ENCODE measurements around the gene LRR1. TPM values are rescaled to one million over a fixed set of nuclear protein-coding genes. Genes with fewer than 3 reads are reported as not detected.
A peak's percentile ranks its signal among the peaks of the same experiment; 100 is the strongest.

LRR1 gene
- polyA plus RNA-seq, 4 donors = 13.3 to 21.0 (median 16.2) TPM

DNA sequence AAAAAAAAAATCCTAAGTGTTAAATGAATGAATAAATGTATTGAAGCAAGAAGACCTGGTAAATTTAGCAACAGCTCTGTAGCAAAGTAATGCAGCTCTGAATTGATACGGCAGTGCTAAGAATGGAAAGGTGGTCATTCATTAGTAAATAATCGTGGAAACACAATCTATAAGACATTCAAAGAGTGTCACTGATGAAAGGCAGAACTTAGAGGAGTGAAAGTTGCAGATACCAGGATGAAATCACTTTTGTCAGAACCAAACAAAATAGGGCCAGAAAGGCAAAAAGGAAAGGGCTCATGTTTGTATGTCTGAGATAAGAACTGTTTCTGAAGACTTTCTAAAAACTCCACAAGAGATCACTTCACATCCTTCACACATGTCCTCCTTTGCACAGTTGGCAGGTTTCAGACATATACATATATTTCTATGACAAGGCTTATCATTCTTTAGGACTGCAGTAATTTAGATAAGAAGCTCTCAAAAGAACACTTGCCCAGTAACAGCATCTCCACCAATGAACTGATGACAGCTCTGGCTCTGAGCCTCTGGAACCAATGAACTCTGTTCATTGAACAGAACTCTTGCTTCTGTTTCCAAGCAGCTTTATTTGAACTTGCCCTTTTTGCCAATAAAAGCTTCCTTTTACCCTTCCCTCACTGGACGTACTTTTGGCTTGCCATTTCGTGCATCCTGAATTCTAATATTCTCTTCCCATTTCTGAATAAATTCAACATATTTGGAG, 4.2 kb upstream of the LRR1 start:
- 6 to 31% (median 27%) methylated on average over 4 of the region's 4 CpGs for WGBS, 3 donors
- Histone ChIP-seq H3K4me1 (ENCODE audit: control insufficient read depth in 3 of 3, insufficient read depth in 2 of 3, low read depth in 1 of 3, low read length in 2 of 3) (peaks cover 0 to 16% (median 0%) of the 10 kb centered on the region in 3 donors), H3K27me3 (ENCODE audit: control insufficient read depth in 3 of 3, insufficient read depth in 3 of 3, low read length in 3 of 3) (no peaks in the 10 kb centered on the region), H3K36me3 (ENCODE audit: control insufficient read depth in 3 of 3, insufficient read depth in 2 of 3, low read depth in 1 of 3, low read length in 3 of 3) (no peaks in the 10 kb centered on the region), H3K27ac (ENCODE audit: low read depth in 1 of 3, low read length in 2 of 3) (peak overlapping the region in 1 of 3 donors; percentile 90), H3K4me3 (ENCODE audit: low read depth in 1 of 3, low read length in 3 of 3) (no peak overlapping the region), H3K9me3 (ENCODE audit: control insufficient read depth in 2 of 2, insufficient read depth in 1 of 2, low read depth in 1 of 2, low read length in 1 of 2) (no peaks in the 10 kb centered on the region)
- FAIRE-seq = peak; percentile 55
- DNase-seq = peak; percentile 90 to 97

DNA sequence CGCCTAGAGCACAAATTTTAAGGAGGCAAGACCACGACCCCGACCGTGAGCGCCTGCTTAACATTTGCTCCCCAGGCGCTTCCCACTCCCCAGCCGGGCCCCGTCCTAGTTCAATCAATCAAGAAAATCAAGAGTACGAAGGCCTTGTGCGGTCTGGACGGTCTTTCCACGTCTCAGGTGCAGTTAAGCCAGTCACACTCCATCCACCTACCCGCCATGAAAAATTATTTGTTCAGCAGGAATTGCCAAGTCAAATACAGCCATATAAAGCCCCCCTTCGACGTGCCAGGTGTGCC, 603 bp upstream of the LRR1 start:
- no peaks in the 10 kb centered on the region for H3K27me3 ChIP-seq (ENCODE audit: control insufficient read depth in 3 of 3, insufficient read depth in 3 of 3, low read length in 3 of 3)
- FAIRE-seq (no peak), DNase-seq (no peak)
- 0 to 1% (median 0%) methylated on average over 15 of the region's 15 CpGs for WGBS, 3 donors
- H3K4me1 ChIP-seq (ENCODE audit: control insufficient read depth in 3 of 3, insufficient read depth in 2 of 3, low read depth in 1 of 3, low read length in 2 of 3) = peaks cover 0 to 18% (median 0%) of the 10 kb centered on the region in 3 donors
- peak overlapping the region; percentile 75 to 81 (median 76) for H3K4me3 ChIP-seq (ENCODE audit: low read depth in 1 of 3, low read length in 3 of 3)
- H3K27ac ChIP-seq (ENCODE audit: low read depth in 1 of 3, low read length in 2 of 3) = peak overlapping the region; percentile 96 to 99 (median 96)
- no peaks in the 10 kb centered on the region for H3K9me3 ChIP-seq (ENCODE audit: control insufficient read depth in 2 of 2, insufficient read depth in 1 of 2, low read depth in 1 of 2, low read length in 1 of 2)
- H3K36me3 ChIP-seq (ENCODE audit: control insufficient read depth in 3 of 3, insufficient read depth in 2 of 3, low read depth in 1 of 3, low read length in 3 of 3) = no peaks in the 10 kb centered on the region

DNA sequence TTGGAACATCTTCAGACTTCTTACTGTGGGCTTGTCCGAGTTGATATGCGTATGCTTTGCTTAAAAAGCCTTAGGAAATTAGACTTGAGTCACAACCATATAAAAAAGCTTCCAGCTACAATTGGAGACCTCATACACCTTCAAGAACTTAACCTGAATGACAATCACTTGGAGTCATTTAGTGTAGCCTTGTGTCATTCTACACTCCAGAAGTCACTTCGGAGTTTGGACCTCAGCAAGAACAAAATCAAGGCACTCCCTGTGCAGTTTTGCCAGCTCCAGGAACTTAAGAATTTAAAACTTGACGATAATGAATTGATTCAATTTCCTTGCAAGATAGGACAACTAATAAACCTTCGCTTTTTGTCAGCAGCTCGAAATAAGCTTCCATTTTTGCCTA, 8.8 kb downstream of the LRR1 start:
- 25 to 80% (median 55%) methylated on average over 6 of the region's 6 CpGs for WGBS, 3 donors
- DNase-seq (peak; percentile 45 to 92), FAIRE-seq (no peak)
- Histone ChIP-seq H3K9me3 (ENCODE audit: control insufficient read depth in 2 of 2, insufficient read depth in 1 of 2, low read depth in 1 of 2, low read length in 1 of 2) (no peaks in the 10 kb centered on the region), H3K27ac (ENCODE audit: low read depth in 1 of 3, low read length in 2 of 3) (peak overlapping the region in 1 of 3 donors; percentile 48), H3K4me1 (ENCODE audit: control insufficient read depth in 3 of 3, insufficient read depth in 2 of 3, low read depth in 1 of 3, low read length in 2 of 3) (no peaks in the 10 kb centered on the region), H3K4me3 (ENCODE audit: low read depth in 1 of 3, low read length in 3 of 3) (no peak overlapping the region), H3K27me3 (ENCODE audit: control insufficient read depth in 3 of 3, insufficient read depth in 3 of 3, low read length in 3 of 3) (no peaks in the 10 kb centered on the region), H3K36me3 (ENCODE audit: control insufficient read depth in 3 of 3, insufficient read depth in 2 of 3, low read depth in 1 of 3, low read length in 3 of 3) (peaks cover 0 to 34% (median 4%) of the 10 kb centered on the region in 3 donors)

DNA sequence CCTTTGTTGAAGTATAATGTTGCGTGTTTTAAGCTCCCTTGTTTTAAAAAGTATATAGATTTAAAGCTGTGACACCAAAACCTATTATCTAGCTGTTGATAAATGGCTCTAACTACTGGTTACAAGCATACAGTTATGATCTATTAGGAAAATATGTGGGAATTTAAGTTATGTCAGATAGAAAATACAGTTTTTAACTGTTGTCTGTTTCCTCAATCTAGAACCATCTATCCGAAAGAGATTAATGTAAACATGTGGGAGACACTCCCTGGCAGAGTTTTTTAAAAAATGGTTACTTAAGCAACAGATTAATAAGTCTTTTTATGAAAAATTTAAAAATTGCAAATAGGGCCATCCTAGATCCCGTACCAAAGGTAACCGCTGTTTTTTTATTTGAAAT, 13.5 kb downstream of the LRR1 start:
- Histone ChIP-seq H3K9me3 (ENCODE audit: control insufficient read depth in 2 of 2, insufficient read depth in 1 of 2, low read depth in 1 of 2, low read length in 1 of 2) (no peaks in the 10 kb centered on the region), H3K36me3 (ENCODE audit: control insufficient read depth in 3 of 3, insufficient read depth in 2 of 3, low read depth in 1 of 3, low read length in 3 of 3) (peaks cover 0 to 30% (median 3%) of the 10 kb centered on the region in 3 donors), H3K27ac (ENCODE audit: low read depth in 1 of 3, low read length in 2 of 3) (no peak overlapping the region), H3K4me3 (ENCODE audit: low read depth in 1 of 3, low read length in 3 of 3) (no peak overlapping the region), H3K27me3 (ENCODE audit: control insufficient read depth in 3 of 3, insufficient read depth in 3 of 3, low read length in 3 of 3) (no peaks in the 10 kb centered on the region), H3K4me1 (ENCODE audit: control insufficient read depth in 3 of 3, insufficient read depth in 2 of 3, low read depth in 1 of 3, low read length in 2 of 3) (no peaks in the 10 kb centered on the region)
- DNase-seq (no peak), FAIRE-seq (no peak)
- 91 to 95% (median 93%) methylated on average over 4 of the region's 4 CpGs for WGBS, 3 donors

DNA sequence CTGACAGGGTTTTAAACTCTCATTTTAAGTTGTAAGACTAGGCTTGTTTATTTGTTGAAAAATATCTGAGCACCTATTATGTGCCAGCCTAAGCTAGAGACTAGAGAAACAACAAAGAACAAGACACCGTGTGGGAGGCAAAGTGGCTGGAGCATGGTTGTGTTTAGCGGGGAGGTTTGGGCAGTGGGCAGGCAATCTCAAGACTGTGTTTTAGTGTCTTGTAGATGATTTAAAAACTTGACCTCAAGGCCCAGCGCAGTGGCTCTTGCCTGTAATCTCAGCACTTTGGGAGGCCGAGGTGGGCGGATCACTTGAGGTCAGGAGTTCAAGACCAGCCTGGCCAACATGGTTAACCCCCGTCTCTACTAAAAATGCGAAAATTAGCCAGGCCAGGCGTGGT, 13.9 kb downstream of the LRR1 start:
- H3K27me3 ChIP-seq (ENCODE audit: control insufficient read depth in 3 of 3, insufficient read depth in 3 of 3, low read length in 3 of 3) = no peaks in the 10 kb centered on the region
- H3K4me3 ChIP-seq (ENCODE audit: low read depth in 1 of 3, low read length in 3 of 3) = no peak overlapping the region
- FAIRE-seq (no peak), DNase-seq (no peak)
- no peaks in the 10 kb centered on the region for H3K4me1 ChIP-seq (ENCODE audit: control insufficient read depth in 3 of 3, insufficient read depth in 2 of 3, low read depth in 1 of 3, low read length in 2 of 3)
- no peaks in the 10 kb centered on the region for H3K9me3 ChIP-seq (ENCODE audit: control insufficient read depth in 2 of 2, insufficient read depth in 1 of 2, low read depth in 1 of 2, low read length in 1 of 2)
- no peak overlapping the region for H3K27ac ChIP-seq (ENCODE audit: low read depth in 1 of 3, low read length in 2 of 3)
- peaks cover 0 to 32% (median 0%) of the 10 kb centered on the region in 3 donors for H3K36me3 ChIP-seq (ENCODE audit: control insufficient read depth in 3 of 3, insufficient read depth in 2 of 3, low read depth in 1 of 3, low read length in 3 of 3)
- 92 to 98% (median 96%) methylated on average over 8 of the region's 8 CpGs for WGBS, 3 donors

DNA sequence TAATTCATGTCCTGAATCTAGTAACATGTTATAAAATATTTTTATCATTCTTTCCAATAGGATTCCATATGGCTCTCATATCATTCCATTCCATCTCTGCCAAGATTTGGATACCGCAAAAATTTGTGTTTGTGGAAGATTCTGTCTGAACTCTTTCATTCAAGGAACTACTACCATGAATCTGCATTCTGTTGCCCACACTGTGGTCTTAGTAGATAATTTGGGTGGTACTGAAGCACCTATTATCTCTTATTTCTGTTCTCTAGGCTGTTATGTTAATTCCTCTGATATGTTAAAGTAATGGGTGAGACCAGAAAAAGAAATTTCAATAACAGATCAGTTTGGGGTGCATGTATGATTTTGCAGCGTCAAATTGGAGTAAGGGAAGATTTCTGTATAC, 15.5 kb downstream of the LRR1 start:
- Histone ChIP-seq H3K4me3 (ENCODE audit: low read depth in 1 of 3, low read length in 3 of 3) (no peak overlapping the region), H3K27me3 (ENCODE audit: control insufficient read depth in 3 of 3, insufficient read depth in 3 of 3, low read length in 3 of 3) (no peaks in the 10 kb centered on the region), H3K9me3 (ENCODE audit: control insufficient read depth in 2 of 2, insufficient read depth in 1 of 2, low read depth in 1 of 2, low read length in 1 of 2) (no peaks in the 10 kb centered on the region), H3K36me3 (ENCODE audit: control insufficient read depth in 3 of 3, insufficient read depth in 2 of 3, low read depth in 1 of 3, low read length in 3 of 3) (peaks cover 0 to 38% (median 5%) of the 10 kb centered on the region in 3 donors), H3K27ac (ENCODE audit: low read depth in 1 of 3, low read length in 2 of 3) (no peak overlapping the region), H3K4me1 (ENCODE audit: control insufficient read depth in 3 of 3, insufficient read depth in 2 of 3, low read depth in 1 of 3, low read length in 2 of 3) (no peaks in the 10 kb centered on the region)
- WGBS, 3 donors = 92 to 97% (median 95%) methylated on average over 2 of the region's 2 CpGs
- FAIRE-seq (no peak), DNase-seq (no peak)

DNA sequence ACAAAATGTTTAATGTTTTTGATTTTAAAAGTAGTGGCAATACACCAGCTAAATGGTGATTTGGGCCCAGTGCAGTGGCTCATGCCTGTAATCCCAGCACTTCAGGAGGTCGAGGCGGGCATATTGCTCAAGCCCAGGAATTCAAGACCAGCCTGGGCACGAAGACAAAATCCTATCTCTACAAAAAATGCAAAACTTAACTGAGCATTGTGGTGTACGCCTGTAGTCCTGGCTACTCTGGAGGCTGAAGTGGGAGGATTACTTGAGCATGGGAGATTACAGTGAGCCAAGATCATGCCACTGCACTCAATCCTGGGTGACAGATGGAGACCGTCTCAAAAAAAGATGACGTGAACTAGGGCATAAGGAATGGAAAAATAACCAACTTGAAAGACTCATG, 17.0 kb downstream of the LRR1 start:
- Histone ChIP-seq H3K4me1 (ENCODE audit: control insufficient read depth in 3 of 3, insufficient read depth in 2 of 3, low read depth in 1 of 3, low read length in 2 of 3) (no peaks in the 10 kb centered on the region), H3K4me3 (ENCODE audit: low read depth in 1 of 3, low read length in 3 of 3) (no peak overlapping the region), H3K27ac (ENCODE audit: low read depth in 1 of 3, low read length in 2 of 3) (no peak overlapping the region), H3K9me3 (ENCODE audit: control insufficient read depth in 2 of 2, insufficient read depth in 1 of 2, low read depth in 1 of 2, low read length in 1 of 2) (no peaks in the 10 kb centered on the region), H3K36me3 (ENCODE audit: control insufficient read depth in 3 of 3, insufficient read depth in 2 of 3, low read depth in 1 of 3, low read length in 3 of 3) (peaks cover 0 to 31% (median 5%) of the 10 kb centered on the region in 3 donors), H3K27me3 (ENCODE audit: control insufficient read depth in 3 of 3, insufficient read depth in 3 of 3, low read length in 3 of 3) (no peaks in the 10 kb centered on the region)
- DNase-seq (no peak), FAIRE-seq (no peak)
- WGBS, 3 donors = 92 to 94% (median 93%) methylated on average over 6 of the region's 6 CpGs

DNA sequence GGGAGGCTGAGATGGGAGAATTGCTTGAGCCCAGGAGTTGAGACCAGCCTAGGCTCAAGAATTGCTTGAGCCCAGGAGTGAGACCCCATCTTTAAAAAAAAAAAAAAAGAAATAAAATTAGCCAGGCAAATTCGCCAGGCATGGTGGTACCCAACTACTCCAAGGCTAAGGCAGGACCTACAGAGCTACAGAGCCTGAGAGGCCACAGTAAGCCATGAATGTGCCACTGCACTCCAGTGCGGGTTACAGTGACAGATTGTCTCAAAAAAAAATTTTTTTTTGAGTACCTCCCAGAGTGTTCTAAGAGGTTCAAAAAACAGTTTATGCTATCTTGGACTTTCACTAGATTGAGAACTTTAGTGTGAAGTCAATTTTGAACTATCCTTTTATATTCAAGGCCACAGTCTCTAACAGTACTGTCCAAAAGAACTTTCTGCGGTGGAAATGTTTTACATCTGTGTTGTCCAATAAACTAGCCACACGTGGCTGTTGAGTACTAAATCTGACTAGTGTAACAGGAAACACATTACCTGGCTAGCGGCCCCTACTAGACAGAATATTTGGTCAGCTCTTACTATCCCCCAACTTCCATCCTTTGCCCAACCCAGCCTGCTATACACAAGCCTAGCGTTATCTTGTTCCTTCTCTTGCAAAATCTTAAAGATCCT, 19.2 kb downstream of the LRR1 start:
- H3K4me1 ChIP-seq (ENCODE audit: control insufficient read depth in 3 of 3, insufficient read depth in 2 of 3, low read depth in 1 of 3, low read length in 2 of 3) = peaks cover 0 to 6% (median 5%) of the 10 kb centered on the region in 3 donors
- H3K27me3 ChIP-seq (ENCODE audit: control insufficient read depth in 3 of 3, insufficient read depth in 3 of 3, low read length in 3 of 3) = no peaks in the 10 kb centered on the region
- DNase-seq = no peak
- no peak for FAIRE-seq
- WGBS, 3 donors = 83 to 85% (median 84%) methylated on average over 6 of the region's 6 CpGs
- H3K4me3 ChIP-seq (ENCODE audit: low read depth in 1 of 3, low read length in 3 of 3) = no peak overlapping the region
- H3K9me3 ChIP-seq (ENCODE audit: control insufficient read depth in 2 of 2, insufficient read depth in 1 of 2, low read depth in 1 of 2, low read length in 1 of 2) = no peaks in the 10 kb centered on the region
- no peak overlapping the region for H3K27ac ChIP-seq (ENCODE audit: low read depth in 1 of 3, low read length in 2 of 3)
- peaks cover 0 to 25% (median 5%) of the 10 kb centered on the region in 3 donors for H3K36me3 ChIP-seq (ENCODE audit: control insufficient read depth in 3 of 3, insufficient read depth in 2 of 3, low read depth in 1 of 3, low read length in 3 of 3)

Data from small intestine (tissue), 7 donors.